ENCODE data around the gene MGMT.

The MGMT gene

DNA sequence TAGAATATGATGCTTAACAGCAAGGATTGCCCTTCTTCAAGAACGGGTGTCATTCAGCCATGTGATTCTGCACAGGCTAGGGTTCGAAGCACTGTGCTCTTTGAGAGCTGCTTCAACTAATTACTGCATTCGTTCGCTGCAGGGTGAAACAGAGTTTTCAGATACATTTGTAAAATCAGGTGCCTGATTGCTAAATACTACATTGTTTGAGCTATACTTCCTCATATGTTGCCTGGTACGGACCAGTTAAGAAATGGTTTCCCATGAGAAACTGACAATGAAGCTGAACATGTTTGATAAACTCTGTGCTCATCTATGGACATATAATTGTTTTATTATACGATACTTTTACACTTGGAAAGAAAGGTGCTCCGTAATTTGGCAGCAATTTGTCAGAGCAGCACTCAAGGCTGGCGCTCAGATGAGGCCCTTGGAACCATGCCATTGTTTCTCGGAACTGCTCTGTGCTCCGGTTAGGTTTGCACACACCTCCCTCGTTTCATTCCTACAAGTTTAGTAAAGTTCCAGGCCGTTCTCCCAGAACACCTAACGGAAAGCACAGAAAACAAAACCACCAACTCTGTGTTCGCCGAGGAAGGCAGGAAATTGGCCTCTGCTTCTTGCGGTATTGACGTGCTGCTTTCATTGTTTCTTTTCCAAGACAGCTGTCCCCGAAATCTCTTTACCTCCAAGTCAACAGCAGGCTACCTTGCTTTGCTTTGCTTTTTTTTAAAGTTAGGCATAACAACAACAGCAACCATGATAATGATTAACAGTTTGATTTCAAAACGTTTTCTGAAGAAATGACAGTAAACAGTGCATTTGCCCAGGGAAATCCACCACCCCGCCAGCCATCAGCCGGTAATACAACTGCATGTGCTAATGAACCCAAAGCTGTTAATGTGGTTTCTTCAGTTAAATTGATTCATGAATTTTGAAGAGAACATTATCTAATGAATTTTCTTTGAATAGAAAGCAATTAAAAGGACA is 290.2 kb downstream of the MGMT start:
- peak; percentile 78 for DNase-seq (ENCODE audit: low read depth, low spot score)
- H3K4me3 ChIP-seq (ENCODE audit: low read length): peak overlapping the region; percentile 40

DNA sequence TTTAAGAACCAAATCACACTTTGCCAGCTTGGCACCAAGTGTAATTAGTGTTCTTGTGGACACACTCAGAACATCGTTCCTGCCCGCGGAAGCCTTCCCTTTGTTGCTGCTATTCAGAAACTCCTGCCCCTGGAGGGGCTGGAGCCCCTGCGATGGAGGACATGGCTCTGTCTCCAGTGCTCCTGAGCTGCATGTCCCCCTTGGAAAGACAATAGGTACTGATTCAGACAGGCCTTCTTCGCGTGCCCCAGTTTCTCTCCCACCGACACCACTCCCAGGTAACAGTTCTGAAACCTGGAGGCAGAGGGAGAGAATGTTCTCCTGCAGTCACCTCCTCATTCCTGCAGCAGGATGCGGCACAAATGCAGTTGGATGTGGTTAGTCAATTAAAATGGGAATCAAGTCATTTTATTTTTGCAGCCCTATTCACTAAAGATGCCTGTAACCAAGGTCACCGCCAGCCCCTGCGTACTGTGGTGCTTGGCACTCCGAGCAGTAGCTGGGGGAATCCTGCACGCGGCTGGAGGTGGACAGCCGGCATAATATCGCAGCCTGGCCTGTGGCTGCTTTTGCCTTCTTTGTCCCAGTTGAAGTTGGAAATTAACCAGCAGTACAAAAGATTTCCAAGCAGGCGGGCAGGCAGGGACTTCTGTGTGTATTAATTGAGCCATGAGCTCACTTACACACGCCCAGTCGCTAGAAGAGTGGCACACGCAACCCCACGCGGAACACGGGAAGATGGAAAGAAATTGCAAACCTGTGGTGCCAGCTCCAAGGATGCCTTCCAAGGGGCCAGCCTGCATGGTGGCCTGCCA is 291.4 kb downstream of the MGMT start:
- no peak for DNase-seq (ENCODE audit: low read depth, low spot score)

GRCh38 chr10:129759214-129760002 is 292.4 kb downstream of the MGMT start:
- no peak overlapping the region for H3K4me3 ChIP-seq (ENCODE audit: low read length)
- no peak for DNase-seq (ENCODE audit: low read depth, low spot score)

More for the DNA sequence above, 291.4 kb downstream of the MGMT start:
- no peak overlapping the region for H3K4me3 ChIP-seq (ENCODE audit: low read length)

DNA sequence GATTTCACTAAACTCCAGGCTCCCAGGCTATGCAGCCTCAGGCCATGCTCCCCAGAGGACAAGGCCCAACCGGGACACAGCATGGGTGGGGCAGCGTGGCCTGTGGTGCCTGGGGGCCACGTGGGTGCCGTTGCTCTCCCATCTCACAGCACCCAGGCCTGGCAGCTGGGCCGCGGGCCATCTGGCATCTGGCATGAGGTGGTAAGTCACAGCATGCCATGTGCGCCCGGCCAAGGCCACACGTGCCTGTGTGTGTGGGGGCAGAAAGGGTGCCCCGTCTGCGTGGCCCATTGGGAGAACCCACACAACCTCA is 292.9 kb downstream of the MGMT start:
- no peak overlapping the region for H3K4me3 ChIP-seq (ENCODE audit: low read length)
- DNase-seq (ENCODE audit: low read depth, low spot score): no peak

- no peak overlapping the region for H3K4me3 ChIP-seq (ENCODE audit: low read length)
- no peak for DNase-seq (ENCODE audit: low read depth, low spot score)
Measured at GRCh38 chr10:129760416-129760815, 293.4 kb downstream of the MGMT start.

- no peak for DNase-seq (ENCODE audit: low read depth, low spot score)
- no peak overlapping the region for H3K4me3 ChIP-seq (ENCODE audit: low read length)
Measured at GRCh38 chr10:129761197-129761972, 294.3 kb downstream of the MGMT start.

DNA sequence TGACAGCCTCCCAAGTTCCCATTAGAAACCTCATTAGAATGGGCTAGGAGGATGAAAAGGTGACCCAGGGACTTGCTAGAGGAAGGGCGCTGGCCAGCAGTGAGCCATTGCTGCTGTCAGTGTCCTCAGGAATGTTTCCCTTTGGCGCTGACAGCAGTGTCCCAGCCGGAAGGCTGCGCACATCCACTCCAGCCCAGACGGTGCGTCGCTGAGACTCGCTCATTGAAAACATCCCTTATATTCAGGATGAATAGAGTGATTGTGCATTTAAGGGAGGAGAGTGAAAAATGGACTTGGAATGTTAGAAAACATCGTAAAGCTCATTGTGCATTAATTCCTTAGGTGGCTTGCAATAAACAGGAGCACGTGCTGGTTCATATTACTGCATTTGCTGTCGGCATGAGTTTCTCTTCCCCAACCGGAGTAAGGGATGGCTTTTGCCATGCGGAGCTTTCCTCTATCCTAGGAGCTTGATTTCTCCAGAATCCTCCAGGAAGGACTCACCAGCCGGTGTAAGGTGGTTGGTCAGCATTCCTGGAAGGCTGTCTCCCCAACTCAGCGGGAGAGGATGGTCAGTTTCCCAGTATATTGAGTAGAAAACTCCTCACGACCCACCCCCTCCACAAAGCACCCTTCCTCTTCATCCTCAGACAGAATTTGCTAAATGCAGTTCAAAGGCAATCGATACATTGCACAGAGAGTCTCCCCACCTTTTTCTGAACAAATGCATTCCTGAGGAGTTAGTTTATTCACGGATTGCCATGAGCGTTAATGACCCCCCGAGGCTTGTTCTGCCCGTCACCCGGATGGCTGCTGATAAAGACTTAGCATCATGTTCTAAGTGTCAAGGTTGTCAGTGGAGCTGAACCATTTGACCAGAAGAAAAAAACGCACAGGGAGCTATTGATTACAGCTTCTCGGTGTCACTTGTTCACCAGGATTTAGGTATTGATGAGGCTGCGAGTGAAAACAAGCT is 295.2 kb downstream of the MGMT start:
- H3K4me3 ChIP-seq (ENCODE audit: low read length): no peak overlapping the region
- no peak for DNase-seq (ENCODE audit: low read depth, low spot score)

- no peak for DNase-seq (ENCODE audit: low read depth, low spot score)
Measured at GRCh38 chr10:129764011-129764900, 297.2 kb downstream of the MGMT start.

GRCh38 chr10:129764901-129765663 is 298.0 kb downstream of the MGMT start:
- H3K4me3 ChIP-seq (ENCODE audit: low read length): no peak overlapping the region
- no peak for DNase-seq (ENCODE audit: low read depth, low spot score)

More at GRCh38 chr10:129764011-129764900, 297.2 kb downstream of the MGMT start:
- H3K4me3 ChIP-seq (ENCODE audit: low read length): no peak overlapping the region

- no peak for DNase-seq (ENCODE audit: low read depth, low spot score)
- H3K4me3 ChIP-seq (ENCODE audit: low read length): no peak overlapping the region
Measured at GRCh38 chr10:129765664-129766550, 298.9 kb downstream of the MGMT start.

- no peak for DNase-seq (ENCODE audit: low read depth, low spot score)
Measured at GRCh38 chr10:129766611-129767550, 299.8 kb downstream of the MGMT start.

DNA sequence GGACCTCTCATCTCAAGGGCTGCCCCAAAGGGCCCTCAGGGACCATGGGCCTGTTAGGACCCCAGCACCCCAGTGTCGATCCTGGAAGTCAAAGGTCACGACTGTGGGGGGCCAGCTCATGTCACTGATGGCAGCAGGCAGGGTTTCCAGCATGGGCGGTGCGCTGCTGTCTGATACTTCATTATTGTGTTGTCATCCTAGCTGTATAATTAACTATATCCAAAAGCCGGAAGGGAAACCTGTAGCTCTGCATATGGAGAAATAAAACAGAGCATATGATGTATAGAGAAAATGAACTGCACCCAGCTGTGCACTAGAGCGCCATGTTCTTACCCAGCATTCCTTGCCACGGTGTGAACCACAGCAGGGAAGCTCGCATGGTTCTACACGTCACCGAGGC is 300.7 kb downstream of the MGMT start:
- DNase-seq (ENCODE audit: low read depth, low spot score): no peak

More at GRCh38 chr10:129766611-129767550, 299.8 kb downstream of the MGMT start:
- no peak overlapping the region for H3K4me3 ChIP-seq (ENCODE audit: low read length)

DNA sequence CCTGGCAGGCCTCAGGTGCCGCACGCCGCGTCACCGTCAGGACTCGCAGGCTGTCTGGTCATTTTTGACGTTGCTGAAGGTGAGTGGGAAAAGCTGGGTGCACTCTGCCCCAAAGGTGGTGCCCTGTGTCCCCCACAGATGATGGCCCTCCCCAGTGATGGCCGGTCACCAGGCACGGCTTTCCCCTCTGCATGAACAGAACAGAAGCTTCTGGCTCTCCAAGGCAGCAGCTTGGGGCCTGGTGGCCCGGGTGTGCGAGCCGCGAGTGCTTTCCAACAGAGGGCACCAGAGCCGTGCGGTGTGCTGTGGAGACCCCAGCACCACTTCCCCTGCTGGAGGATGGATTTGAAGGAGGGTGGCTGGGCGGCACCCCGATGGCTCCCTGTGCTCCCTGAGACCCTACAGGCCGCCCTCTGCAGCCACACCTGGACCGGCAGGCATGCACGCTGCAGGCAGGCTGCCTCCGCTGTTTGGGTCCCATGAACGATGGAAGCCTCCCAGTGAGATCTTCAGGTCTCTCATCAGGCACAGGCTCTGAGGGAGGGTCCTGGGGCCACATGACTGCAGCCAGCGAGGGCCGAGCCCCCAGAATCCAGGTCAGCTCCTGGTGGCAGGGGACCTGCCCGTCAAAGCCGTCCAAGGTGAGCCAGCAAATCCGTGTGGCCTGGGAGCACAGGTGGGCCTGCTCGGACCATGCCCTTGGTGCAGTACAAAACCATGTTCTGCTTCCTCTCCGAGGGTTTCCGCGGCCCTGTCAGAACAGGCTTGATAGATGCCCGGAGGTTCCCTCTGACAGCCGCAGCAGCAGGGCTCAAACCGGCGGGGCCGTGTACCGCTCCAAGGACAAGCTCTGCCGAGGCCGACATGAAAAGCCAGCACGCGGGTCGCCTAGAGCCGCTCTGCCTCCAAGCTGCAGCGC is 301.7 kb downstream of the MGMT start:
- no peak overlapping the region for H3K4me3 ChIP-seq (ENCODE audit: low read length)
- DNase-seq (ENCODE audit: low read depth, low spot score): no peak

More for the DNA sequence above, 300.7 kb downstream of the MGMT start:
- H3K4me3 ChIP-seq (ENCODE audit: low read length): no peak overlapping the region

Measured in Jurkat, Clone E6-1 (cell line).